NCI-H128 (cell line): Measurements from ENCODE around the gene FJX1.
A peak's percentile ranks its signal among the peaks of the same experiment; 100 is the strongest.

Experiments
- DNase-seq: peaks from one replicate; lab custom pipeline; 2025; ENCODE audit not compliant: unreplicated experiment; lab: John Stamatoyannopoulos, UW

Gene FJX1

GRCh38 chr11:35617687-35618496, at the start of gene FJX1:
TSS of gene FJX1 (plus strand) at chr11:35618460. CDS start at chr11:35618637, 177 bp downstream.
- peak; percentile 37 for DNase-seq

GRCh38 chr11:35571696-35572095, 46.6 kb upstream of the FJX1 start:
- DNase-seq: no peak

DNA sequence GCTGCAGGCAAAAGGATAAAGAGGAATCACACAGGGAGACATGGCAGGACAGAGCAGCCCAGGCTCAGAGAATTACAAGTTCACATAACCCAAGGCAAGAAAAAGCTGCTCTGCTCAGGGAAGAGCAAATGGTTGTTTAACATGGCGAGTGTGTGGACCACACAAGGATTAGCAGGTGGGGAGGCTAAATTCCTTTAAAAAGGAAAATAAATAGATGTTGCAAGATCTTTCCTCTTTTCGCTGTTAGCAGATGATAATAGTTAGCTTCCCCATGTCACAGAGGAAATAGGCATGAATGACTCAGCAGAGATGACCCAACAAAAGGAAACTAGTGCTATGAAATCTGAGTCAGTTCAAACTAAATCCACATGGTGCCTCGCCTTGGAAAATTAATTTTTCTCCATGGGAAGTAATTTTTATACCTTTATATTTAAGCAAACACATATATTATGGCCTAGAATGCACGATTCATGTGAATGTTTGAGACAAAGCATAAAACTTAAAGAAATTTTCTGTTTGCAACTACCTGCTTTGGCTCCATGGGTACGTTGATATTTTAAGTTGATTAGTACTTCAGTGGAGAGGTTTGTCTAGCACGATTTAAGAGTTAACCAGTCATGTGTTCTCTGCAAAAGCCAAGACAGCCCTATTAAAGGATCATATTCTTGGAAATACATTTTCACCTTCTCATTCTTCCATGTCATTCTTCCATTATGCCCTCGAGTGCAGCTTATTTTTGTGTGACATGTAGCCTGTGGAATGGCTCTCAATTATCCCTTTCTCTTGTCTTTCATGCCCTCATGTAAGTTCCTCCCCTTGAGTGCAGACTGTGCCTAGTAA, 38.5 kb upstream of the FJX1 start:
- DNase-seq: no peak

DNA sequence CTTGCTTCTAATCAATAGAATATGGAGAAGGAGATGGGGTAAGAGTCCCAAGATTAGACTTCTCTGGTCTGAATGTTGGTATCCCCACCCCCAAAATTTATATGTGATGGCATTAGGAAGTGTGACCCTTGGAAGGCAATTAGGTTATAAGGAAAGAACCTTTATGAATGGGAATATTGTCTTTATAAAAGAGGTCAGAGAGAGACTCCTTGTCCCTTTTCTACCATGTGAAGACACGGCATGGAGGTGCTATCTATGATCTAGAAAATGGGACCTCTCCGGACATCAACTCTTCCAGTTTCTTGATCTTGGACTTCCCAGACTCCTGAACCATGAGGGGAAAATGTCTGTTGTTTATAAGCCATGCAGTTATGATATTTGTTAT, 37.9 kb upstream of the FJX1 start:
- DNase-seq: no peak

GRCh38 chr11:35582033-35582432, 36.2 kb upstream of the FJX1 start:
- DNase-seq: no peak

GRCh38 chr11:35583126-35583525, 35.1 kb upstream of the FJX1 start:
- DNase-seq: no peak

DNA sequence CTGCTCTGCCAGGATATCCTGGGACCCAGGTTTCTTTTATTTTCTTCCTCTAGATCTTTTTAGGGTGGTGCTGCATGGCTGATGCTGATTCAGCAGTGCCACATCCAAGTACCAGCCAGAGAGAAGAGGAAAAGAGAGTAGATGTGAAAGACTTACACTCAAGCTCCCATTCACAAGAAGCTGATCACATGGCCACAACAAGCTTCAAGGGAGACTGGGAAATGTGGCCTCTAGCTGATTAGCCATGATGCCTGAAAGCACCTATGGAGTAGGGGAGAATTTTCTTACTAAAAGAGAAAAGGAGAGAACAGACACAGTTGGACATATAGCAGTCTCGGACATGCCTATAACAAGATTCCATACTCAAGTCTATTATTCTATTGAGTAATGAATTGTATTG, 34.4 kb upstream of the FJX1 start:
- DNase-seq: no peak

- DNase-seq: no peak
Observed at GRCh38 chr11:35584321-35584720, 33.9 kb upstream of the FJX1 start.

GRCh38 chr11:35585416-35585815, 32.8 kb upstream of the FJX1 start:
- DNase-seq: no peak

- no peak for DNase-seq
Observed at GRCh38 chr11:35586222-35586621, 32.0 kb upstream of the FJX1 start.

- no peak for DNase-seq
Observed at GRCh38 chr11:35587972-35588371, 30.3 kb upstream of the FJX1 start.

- no peak for DNase-seq
Observed at GRCh38 chr11:35588627-35589026, 29.6 kb upstream of the FJX1 start.

DNA sequence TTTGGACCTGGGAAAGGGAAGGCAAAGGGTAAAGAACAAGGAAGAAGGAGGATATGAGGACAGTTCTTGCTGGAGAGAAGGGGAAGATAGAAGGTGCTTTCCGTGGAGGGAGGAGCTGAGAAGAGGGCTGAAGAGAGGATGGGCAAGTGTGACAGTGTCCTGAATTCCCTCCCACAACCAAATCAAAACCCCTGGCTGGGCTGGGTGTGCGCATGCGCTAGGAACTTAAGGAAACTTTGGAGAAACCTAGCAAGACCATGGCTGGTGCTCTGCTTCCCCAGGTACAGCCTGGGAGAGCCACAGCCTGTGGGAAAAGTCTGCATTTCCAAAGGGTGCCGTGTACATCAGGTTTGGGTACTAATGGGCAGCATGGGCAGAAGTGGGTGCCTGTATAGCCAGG, 29.0 kb upstream of the FJX1 start:
- no peak for DNase-seq

DNA sequence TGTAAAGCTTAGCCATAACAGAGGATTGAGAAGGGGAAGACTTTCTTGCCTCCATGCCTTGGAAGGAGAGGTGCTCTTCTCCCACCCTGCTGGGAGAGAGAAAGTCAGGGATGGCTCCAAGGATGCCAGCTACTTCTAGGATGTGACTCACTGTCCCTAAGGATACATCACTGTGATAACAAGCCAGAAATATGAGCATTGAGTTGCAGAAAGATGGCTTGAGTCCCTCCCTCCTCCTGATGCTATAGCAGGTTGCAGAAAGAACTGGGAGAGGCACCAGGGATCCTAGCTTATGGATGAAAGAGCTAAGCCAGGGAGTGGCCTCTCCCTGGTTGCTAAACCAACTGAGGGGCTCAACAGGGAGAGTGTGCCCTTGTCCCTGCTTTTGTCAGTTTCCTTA, 27.8 kb upstream of the FJX1 start:
- no peak for DNase-seq

GRCh38 chr11:35593143-35593542, 25.1 kb upstream of the FJX1 start:
- no peak for DNase-seq

- DNase-seq: no peak
Observed at GRCh38 chr11:35594680-35595079, 23.6 kb upstream of the FJX1 start.

DNA sequence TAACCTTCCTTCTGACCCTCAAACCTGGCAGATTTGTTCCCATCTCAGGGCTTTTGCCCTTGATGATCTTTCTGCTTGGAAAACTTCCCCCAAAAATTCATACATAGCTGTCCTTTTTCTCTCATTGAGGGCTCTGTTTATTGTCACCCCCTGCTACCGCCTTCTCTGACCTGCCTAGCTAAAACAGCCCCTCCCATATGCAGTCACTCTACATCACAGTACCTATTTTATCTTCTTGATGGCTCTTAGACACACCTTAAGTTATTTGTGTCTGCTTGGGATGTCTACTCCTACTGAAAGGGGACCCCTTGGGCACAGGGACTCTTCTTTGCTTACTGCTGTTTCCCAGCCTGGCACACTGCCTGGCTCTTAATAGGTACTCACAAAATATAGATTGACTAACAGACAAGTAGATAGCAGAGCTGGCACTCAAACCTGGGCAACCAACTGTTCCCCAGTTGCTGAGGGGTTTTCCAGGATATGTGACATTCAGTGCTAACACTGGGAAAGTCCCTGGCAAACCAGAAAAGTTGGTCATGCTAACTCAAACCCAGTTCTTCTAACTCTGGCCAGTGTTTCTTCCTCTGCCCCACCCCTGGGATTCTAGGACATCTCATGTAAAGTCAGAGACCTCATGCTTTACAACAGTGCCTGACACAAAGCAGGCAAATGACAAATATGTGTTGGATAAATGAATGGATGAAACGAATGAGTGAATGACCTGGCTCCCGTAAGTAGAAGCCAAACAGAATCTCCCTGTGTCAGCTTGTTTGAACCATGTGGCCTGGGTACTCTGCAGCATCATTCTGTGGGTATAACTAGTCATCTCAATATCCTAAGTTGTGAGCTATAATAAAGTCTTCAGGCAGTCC, 19.8 kb upstream of the FJX1 start:
- no peak for DNase-seq

- no peak for DNase-seq
Observed at GRCh38 chr11:35600331-35600838, 17.9 kb upstream of the FJX1 start.

GRCh38 chr11:35602160-35602793, 16.0 kb upstream of the FJX1 start:
- no peak for DNase-seq

GRCh38 chr11:35602979-35603378, 15.3 kb upstream of the FJX1 start:
- no peak for DNase-seq

GRCh38 chr11:35605706-35606105, 12.6 kb upstream of the FJX1 start:
- DNase-seq: no peak
